Endothelial cell of umbilical vein (primary cell): ENCODE data around the gene CDC45. TPM values are rescaled to one million over a fixed set of nuclear protein-coding genes. Genes with fewer than 3 reads are reported as not detected.

Experiments used
- BruUV-seq: library from RNA; stranded (reverse); fragments of 400-500 nt; replicated peaks from 2 replicates; lab custom pipeline; 2021; lab: Mats Ljungman, UMichigan
- CTCF ChIA-PET: fragments of 300-600, 350-600 bp; sonication (Branson Sonifier 250); formaldehyde crosslinking; loops from one replicate; lab custom pipeline; 2021; ENCODE audit warnings: antibody characterized with exemption, inconsistent platforms; lab: Charles Lee
- POLR2A ChIA-PET: fragments of 300-600, 350-600 bp; sonication (Branson Sonifier 250); formaldehyde crosslinking; loops from one replicate; lab custom pipeline; 2021; ENCODE audit warnings: antibody characterized with exemption, inconsistent platforms; lab: Charles Lee
- DNase-seq: peaks from one replicate; pipeline ENCODE4 v3.0.0-alpha.2; 2011; ENCODE audit warnings: low read depth, low spot score
- FAIRE-seq: peaks from 2 replicates; lab custom pipeline; 2011; peaks lifted over from hg19 to GRCh38; lab: Jason Lieb, UNC
- H2AFZ ChIP-seq: 2 replicates; pipeline ENCODE4 v1.6.0; 2012; ENCODE audit warnings: low read depth, low read length, control low read depth, inconsistent platforms
- H3K27ac ChIP-seq: 2 replicates; pipeline ENCODE4 v1.5.1; 2011; ENCODE audit warnings: low read depth, mild to moderate bottlenecking, control low read depth, low read length, moderate library complexity; ENCODE audit not compliant: insufficient read depth
- H3K27me3 ChIP-seq, 2 experiments: 2 replicates each; pipeline versions ENCODE4 v1.6.0 to v1.6.1; 2011; ENCODE audit warnings: low read length in 2 of 2, mixed read lengths in 1 of 2; ENCODE audit not compliant: control insufficient read depth in 2 of 2, insufficient read depth in 2 of 2
- H3K36me3 ChIP-seq, 2 experiments: 2 replicates in 1 of 2; 3 replicates in 1 of 2; pipeline ENCODE4 v1.5.1; 2011; ENCODE audit warnings: low read length in 2 of 2, mild to moderate bottlenecking in 1 of 2, moderate library complexity in 1 of 2; ENCODE audit not compliant: control insufficient read depth in 2 of 2, insufficient read depth in 2 of 2; ENCODE audit errors: extremely low read depth in 1 of 2
- H3K4me1 ChIP-seq: 3 replicates; pipeline ENCODE4 v1.5.1; 2011; ENCODE audit warnings: mild to moderate bottlenecking, low read length; ENCODE audit not compliant: control insufficient read depth, insufficient read depth; ENCODE audit errors: extremely low read depth
- H3K4me2 ChIP-seq: 2 replicates; pipeline ENCODE4 v1.6.1; 2011; ENCODE audit warnings: low read length, control low read depth, mixed read lengths; ENCODE audit not compliant: insufficient read depth
- H3K4me3 ChIP-seq, 3 experiments: fragments of 200-600 bp in 1 of 3; sonication (generic), shearing (Covaris generic) in 1 of 3; replicated peaks in 1 of 3; 2 replicates each; pipeline ENCODE4 v1.5.1; 2011 to 2016; ENCODE audit warnings: control low read depth in 3 of 3, low read length in 3 of 3, mild to moderate bottlenecking in 2 of 3, inconsistent platforms in 1 of 3, low read depth in 1 of 3, moderate library complexity in 1 of 3; ENCODE audit not compliant: insufficient read depth in 1 of 3
- H3K79me2 ChIP-seq: 2 replicates; pipeline ENCODE4 v1.6.0; 2012; ENCODE audit warnings: low read length, inconsistent platforms; ENCODE audit not compliant: control insufficient read depth, insufficient read depth
- H3K9ac ChIP-seq: replicated peaks from 2 replicates; pipeline ENCODE3; 2011; ENCODE audit warnings: low read length, control low read depth; ENCODE audit not compliant: insufficient read depth; ENCODE audit errors: extremely low read depth
- H3K9me1 ChIP-seq: replicated peaks from 3 replicates; pipeline ENCODE4 v1.6.0; 2011; ENCODE audit warnings: mild to moderate bottlenecking, low read length; ENCODE audit not compliant: control insufficient read depth, insufficient read depth; ENCODE audit errors: extremely low read depth
- H3K9me3 ChIP-seq: replicated peaks from 2 replicates; pipeline ENCODE4 v1.5.1; 2012; ENCODE audit warnings: low read length, inconsistent platforms; ENCODE audit not compliant: control insufficient read depth, insufficient read depth
- H4K20me1 ChIP-seq: replicated peaks from 2 replicates; pipeline ENCODE3; 2011; ENCODE audit warnings: mild to moderate bottlenecking, low read length; ENCODE audit not compliant: control insufficient read depth, insufficient read depth; ENCODE audit errors: extremely low read depth
- EZH2 ChIP-seq: IDR thresholded peaks from 2 replicates; pipeline ENCODE4 v1.6.1; 2012; ENCODE audit warnings: borderline replicate concordance, low read depth, mild to moderate bottlenecking, moderate library complexity, low read length, inconsistent platforms; ENCODE audit not compliant: severe bottlenecking
- FOS ChIP-seq: IDR thresholded peaks from 2 replicates; pipeline ENCODE4 v1.6.1; 2011; ENCODE audit warnings: mild to moderate bottlenecking, low read length, moderate library complexity, borderline replicate concordance; ENCODE audit not compliant: insufficient read depth
- POLR2AphosphoS5 ChIP-seq: IDR thresholded peaks from 2 replicates; pipeline ENCODE4 v1.6.1; 2012; ENCODE audit warnings: low read depth, mild to moderate bottlenecking, control low read depth, low read length, moderate library complexity; ENCODE audit not compliant: insufficient read depth
- dilution Hi-C: fragments of 300-500 bp; cut with MboI; formaldehyde crosslinking; loops from one replicate; pipeline ENCODE4 v1.15.0; 2019; ENCODE audit warnings: low sequenced_read_pairs; ENCODE audit not compliant: extremely low pct_ligation_motif_present
- intact Hi-C: fragments of 100-400 bp; cut with micrococcal nuclease; formaldehyde crosslinking; loops from one replicate; pipeline ENCODE4 v1.10.0; 2022
- polyA plus RNA-seq, 4 experiments: library from polyadenylated mRNA; depleted of rRNA in 3 of 4; stranded (reverse) in 3 of 4; unstranded in 1 of 4; fragments of >200 nt; gene quantifications; 2 replicates each; pipeline versions ENCODE4 v1.2.1 to v1.2.3, GENCODE V29; 2011 to 2012; ENCODE audit warnings: missing spikeins in 1 of 4
- total RNA-seq: library from RNA; stranded (reverse); gene quantifications from 2 replicates; pipeline ENCODE4 v1.2.3, GENCODE V29; 2021
- TF ChIP-seq, protein P1 (sequence below): IDR thresholded peaks from 2 replicates; pipeline ENCODE4 v1.6.1; 2011; ENCODE audit not compliant: insufficient read depth, insufficient read length
- TF ChIP-seq, protein P2 (sequence below), 2 donors: IDR thresholded peaks; 1 replicate in 1 of 2; 2 replicates in 1 of 2; pipeline ENCODE4 v1.5.1; 2011; ENCODE audit warnings: low read length in 2 of 2, mild to moderate bottlenecking in 2 of 2, moderate library complexity in 2 of 2, control low read depth in 1 of 2, inconsistent platforms in 1 of 2, low read depth in 1 of 2; ENCODE audit not compliant: insufficient read depth in 1 of 2; ENCODE audit errors: extremely low read depth in 1 of 2

The CDC45 gene
- total and polyA plus RNA-seq, 2 donors (not counting 3 experiments of a cell fraction or from before 2014, with no cell fraction given), result 36.6 to 40.6 TPM

DNA sequence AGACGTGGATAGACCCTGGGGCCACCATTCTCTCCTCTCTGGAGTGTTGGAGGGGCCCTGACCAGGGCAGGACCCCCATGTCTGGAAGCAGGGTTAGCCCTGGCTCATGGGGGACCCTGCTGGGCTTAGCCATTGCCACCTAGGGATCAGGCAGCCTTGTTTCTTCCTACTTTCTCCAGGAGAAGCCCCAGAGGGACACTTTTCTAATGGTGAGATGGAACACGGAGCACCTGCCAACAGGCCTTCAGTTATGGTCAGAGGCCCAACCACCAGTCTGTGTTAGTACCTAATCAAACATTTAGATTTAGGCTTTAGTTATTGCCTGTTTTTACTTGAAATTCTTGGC is 30.3 kb upstream of the CDC45 start:
- Histone ChIP-seq H3K79me2 (peaks cover 25% of the 10 kb centered on the region), H3K4me1 (peaks cover 11% of the 10 kb centered on the region), H3K9me3 (no peaks in the 10 kb centered on the region), H3K9me1 (no peaks in the 10 kb centered on the region), H3K36me3 (peaks cover 9 to 32% of the 10 kb centered on the region in 2 experiments), H3K9ac (no peak overlapping the region), H3K27me3 (no peaks in the 10 kb centered on the region), H2AFZ (no peak overlapping the region), H4K20me1 (no peaks in the 10 kb centered on the region), H3K4me3 (no peak overlapping the region), H3K27ac (no peak overlapping the region), H3K4me2 (no peak overlapping the region)
- ChIA-PET POLR2A (no interaction called here), CTCF (no interaction called here)
- dilution Hi-C loops, result no loop called here
- FAIRE-seq, result no peak
- BruUV-seq, result no TSS peak
- TF ChIP-seq FOS (no peak), POLR2AphosphoS5 (no peak), EZH2 (no peak)
- TF ChIP-seq, protein P1, sequence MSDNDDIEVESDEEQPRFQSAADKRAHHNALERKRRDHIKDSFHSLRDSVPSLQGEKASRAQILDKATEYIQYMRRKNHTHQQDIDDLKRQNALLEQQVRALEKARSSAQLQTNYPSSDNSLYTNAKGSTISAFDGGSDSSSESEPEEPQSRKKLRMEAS, result no peak
- TF ChIP-seq, protein P2, sequence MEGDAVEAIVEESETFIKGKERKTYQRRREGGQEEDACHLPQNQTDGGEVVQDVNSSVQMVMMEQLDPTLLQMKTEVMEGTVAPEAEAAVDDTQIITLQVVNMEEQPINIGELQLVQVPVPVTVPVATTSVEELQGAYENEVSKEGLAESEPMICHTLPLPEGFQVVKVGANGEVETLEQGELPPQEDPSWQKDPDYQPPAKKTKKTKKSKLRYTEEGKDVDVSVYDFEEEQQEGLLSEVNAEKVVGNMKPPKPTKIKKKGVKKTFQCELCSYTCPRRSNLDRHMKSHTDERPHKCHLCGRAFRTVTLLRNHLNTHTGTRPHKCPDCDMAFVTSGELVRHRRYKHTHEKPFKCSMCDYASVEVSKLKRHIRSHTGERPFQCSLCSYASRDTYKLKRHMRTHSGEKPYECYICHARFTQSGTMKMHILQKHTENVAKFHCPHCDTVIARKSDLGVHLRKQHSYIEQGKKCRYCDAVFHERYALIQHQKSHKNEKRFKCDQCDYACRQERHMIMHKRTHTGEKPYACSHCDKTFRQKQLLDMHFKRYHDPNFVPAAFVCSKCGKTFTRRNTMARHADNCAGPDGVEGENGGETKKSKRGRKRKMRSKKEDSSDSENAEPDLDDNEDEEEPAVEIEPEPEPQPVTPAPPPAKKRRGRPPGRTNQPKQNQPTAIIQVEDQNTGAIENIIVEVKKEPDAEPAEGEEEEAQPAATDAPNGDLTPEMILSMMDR (IDR thresholded peaks at IDR 0.05; ENCODE audit: extremely low read depth in 1 of 2, insufficient read depth in 1 of 2, low read depth in 1 of 2, low read length in 2 of 2), result no peak
- no peak for DNase-seq
- intact Hi-C loops, result loop anchor here (5.0 kb wide), 1 partner anchor 272 kb away; the partner anchor contains the start of gene SLC25A1
